Caco-2 (cell line): ENCODE data around the gene SPOP. TPM values are rescaled to one million over a fixed set of nuclear protein-coding genes. Genes with fewer than 3 reads are reported as not detected.
A peak's percentile ranks its signal among the peaks of the same experiment; 100 is the strongest.

Source experiments
- BruUV-seq: library from RNA; stranded (reverse); fragments of 400-500 nt; replicated peaks from 2 replicates; lab custom pipeline; 2021; lab: Mats Ljungman, UMichigan
- CTCF ChIA-PET: fragments of 300-600 bp; sonication (Branson Sonifier 250); formaldehyde crosslinking; loops from one replicate; lab custom pipeline; 2022; ENCODE audit warnings: antibody characterized with exemption; lab: Charles Lee
- POLR2A ChIA-PET: fragments of 300-600 bp; sonication (Branson Sonifier 250); formaldehyde crosslinking; loops from one replicate; lab custom pipeline; 2022; ENCODE audit warnings: antibody characterized with exemption; lab: Charles Lee
- DNase-seq, 2 experiments: peaks; one replicate each; pipeline versions ENCODE4 v3.0.0 to v3.0.0-alpha.2; 2020 to 2022
- H3K27me3 ChIP-seq: replicated peaks from 2 replicates; pipeline ENCODE4 v1.6.0; 2011; ENCODE audit warnings: low read length; ENCODE audit not compliant: control insufficient read depth, insufficient read depth
- H3K36me3 ChIP-seq: 2 replicates; pipeline ENCODE4 v1.5.1; 2011; ENCODE audit warnings: low read length; ENCODE audit not compliant: control insufficient read depth, insufficient read depth
- H3K4me1 ChIP-seq: fragments of 250-450 bp; sonication (Bioruptor Pico); 2 replicates; pipeline ENCODE4 v1.5.1; 2020; ENCODE audit warnings: mild to moderate bottlenecking
- H3K4me3 ChIP-seq: 2 replicates; pipeline ENCODE4 v1.5.1; 2011; ENCODE audit warnings: low read depth, mild to moderate bottlenecking, control low read depth, low read length
- H3K9me3 ChIP-seq: fragments of 250-450 bp; sonication (Bioruptor Pico); 2 replicates; pipeline ENCODE4 v1.5.1; 2020; ENCODE audit warnings: mild to moderate bottlenecking, moderate library complexity
- H3K27ac Mint-ChIP-seq: one replicate; pipeline ENCODE4 v1.8.0; 2022; ENCODE audit warnings: mixed read lengths; ENCODE audit not compliant: unreplicated experiment
- H3K27me3 Mint-ChIP-seq: one replicate; pipeline ENCODE4 v1.8.0; 2022; ENCODE audit warnings: mixed read lengths; ENCODE audit not compliant: insufficient read depth, unreplicated experiment
- H3K36me3 Mint-ChIP-seq: one replicate; pipeline ENCODE4 v1.8.0; 2022; ENCODE audit warnings: mild to moderate bottlenecking, mixed read lengths; ENCODE audit not compliant: insufficient read depth, unreplicated experiment
- H3K4me1 Mint-ChIP-seq: one replicate; pipeline ENCODE4 v1.8.0; 2022; ENCODE audit warnings: low read depth, mixed read lengths; ENCODE audit not compliant: unreplicated experiment
- H3K4me3 Mint-ChIP-seq: one replicate; pipeline ENCODE4 v1.8.0; 2022; ENCODE audit warnings: mild to moderate bottlenecking, moderate library complexity, mixed read lengths; ENCODE audit not compliant: unreplicated experiment
- H3K9me3 Mint-ChIP-seq: one replicate; pipeline ENCODE4 v1.8.0; 2022; ENCODE audit warnings: mixed read lengths; ENCODE audit not compliant: unreplicated experiment
- CTCF ChIP-seq, 2 experiments: fragments of 200-600 bp in 1 of 2; IDR thresholded peaks; 1 replicate in 1 of 2; 2 replicates in 1 of 2; pipeline versions ENCODE4 v1.5.1 to v1.8.0; 2011 to 2022; ENCODE audit warnings: antibody characterized with exemption in 1 of 2, control low read depth in 1 of 2, inconsistent platforms in 1 of 2, low read depth in 1 of 2, low read length in 1 of 2, mild to moderate bottlenecking in 1 of 2, moderate library complexity in 1 of 2; ENCODE audit not compliant: insufficient read depth in 1 of 2, severe bottlenecking in 1 of 2, unreplicated experiment in 1 of 2
- intact Hi-C: fragments of 100-400 bp; cut with micrococcal nuclease; formaldehyde crosslinking; loops from one replicate; pipeline ENCODE4 v1.10.0; 2022; ENCODE audit not compliant: unreplicated experiment
- total RNA-seq: library from RNA; stranded (reverse); gene quantifications from 2 replicates; pipeline ENCODE4 v1.2.3, GENCODE V29; 2022

The SPOP gene
- total RNA-seq, 1 experiment from 2014 or later = 70.2 TPM

- Mint-ChIP-seq H3K27me3 (no peaks in the 10 kb centered on the region), H3K9me3 (no peaks in the 10 kb centered on the region), H3K36me3 (no peaks in the 10 kb centered on the region), H3K4me3 (no peak overlapping the region), H3K4me1 (no peaks in the 10 kb centered on the region), H3K27ac (no peak overlapping the region)
- DNase-seq = no peak
- H3K27me3 ChIP-seq = no peaks in the 10 kb centered on the region
- H3K4me1 ChIP-seq = no peaks in the 10 kb centered on the region
- H3K36me3 ChIP-seq = no peaks in the 10 kb centered on the region
- no peaks in the 10 kb centered on the region for H3K9me3 ChIP-seq
- no peak overlapping the region for H3K4me3 ChIP-seq
- no peak for TF ChIP-seq CTCF (IDR thresholded peaks at IDR 0.05; ENCODE audit: insufficient read depth in 1 of 2, low read depth in 1 of 2, low read length in 1 of 2, severe bottlenecking in 1 of 2, unreplicated experiment in 1 of 2)
- intact Hi-C loops = no loop called here
- ChIA-PET CTCF (no interaction called here), POLR2A (no interaction called here)
- BruUV-seq = no TSS peak
Measured at GRCh38 chr17:49588726-49589576, 88.9 kb downstream of the SPOP start.

- BruUV-seq = no TSS peak
- ChIA-PET CTCF (interaction anchor here (1.6 kb wide), 1 partner anchor 18 kb away, joined by 3 read pairs; no protein-coding TSS in a partner anchor), POLR2A (no interaction called here)
- Mint-ChIP-seq H3K27ac (no peak overlapping the region), H3K4me1 (no peaks in the 10 kb centered on the region), H3K9me3 (no peaks in the 10 kb centered on the region), H3K27me3 (no peaks in the 10 kb centered on the region), H3K36me3 (no peaks in the 10 kb centered on the region), H3K4me3 (no peak overlapping the region)
- no peak for DNase-seq
- H3K27me3 ChIP-seq = no peaks in the 10 kb centered on the region
- TF ChIP-seq CTCF (IDR thresholded peaks at IDR 0.05; ENCODE audit: insufficient read depth in 1 of 2, low read depth in 1 of 2, low read length in 1 of 2, severe bottlenecking in 1 of 2, unreplicated experiment in 1 of 2) = no peak
- no peaks in the 10 kb centered on the region for H3K9me3 ChIP-seq
- no peaks in the 10 kb centered on the region for H3K4me1 ChIP-seq
- no peak overlapping the region for H3K4me3 ChIP-seq
- no peaks in the 10 kb centered on the region for H3K36me3 ChIP-seq
- intact Hi-C loops = no loop called here
Measured at GRCh38 chr17:49588312-49588711, 89.6 kb downstream of the SPOP start.

GRCh38 chr17:49587366-49588073 lies 90.4 kb downstream of the SPOP start:
- Mint-ChIP-seq H3K36me3 (no peaks in the 10 kb centered on the region), H3K27ac (no peak overlapping the region), H3K4me3 (no peak overlapping the region), H3K9me3 (no peaks in the 10 kb centered on the region), H3K27me3 (no peaks in the 10 kb centered on the region), H3K4me1 (no peaks in the 10 kb centered on the region)
- Histone ChIP-seq H3K4me1 (no peaks in the 10 kb centered on the region), H3K27me3 (no peaks in the 10 kb centered on the region), H3K36me3 (no peaks in the 10 kb centered on the region), H3K9me3 (no peaks in the 10 kb centered on the region), H3K4me3 (no peak overlapping the region)
- ChIA-PET CTCF (interaction anchor here (0.7 to 1.6 kb wide), 3 partner anchors 10 to 112 kb away, joined by 3 to 5 read pairs (median 5); no protein-coding TSS in a partner anchor), POLR2A (no interaction called here)
- TF ChIP-seq CTCF (IDR thresholded peaks at IDR 0.05; ENCODE audit: insufficient read depth in 1 of 2, low read depth in 1 of 2, low read length in 1 of 2, severe bottlenecking in 1 of 2, unreplicated experiment in 1 of 2) = no peak
- BruUV-seq = no TSS peak
- peak in 1 of 2 experiments; percentile 29 for DNase-seq
- intact Hi-C loops = no loop called here
